GM21381 (cell line): ENCODE results near the gene FAM149A.
A peak's percentile ranks its signal among the peaks of the same experiment; 100 is the strongest.

ENCODE experiments used
- ATAC-seq: cut with Tn5 transposase; IDR thresholded peaks from one replicate; pipeline ENCODE4 v1.9.1; 2021; ENCODE audit warnings: mild to moderate bottlenecking, moderate library complexity; ENCODE audit not compliant: unreplicated experiment

The FAM149A gene

GRCh38 chr4:186104114-186104889 lies at the start of gene FAM149A:
TSS of gene FAM149A (plus strand) at chr4:186104704.
- ATAC-seq = peak; percentile 70

GRCh38 chr4:186058253-186058979 lies 46.1 kb upstream of the FAM149A start:
- ATAC-seq = peak; percentile 99

GRCh38 chr4:186058980-186059316 lies 45.6 kb upstream of the FAM149A start:
- no peak for ATAC-seq

GRCh38 chr4:186061921-186062320 lies 42.6 kb upstream of the FAM149A start:
- no peak for ATAC-seq

DNA sequence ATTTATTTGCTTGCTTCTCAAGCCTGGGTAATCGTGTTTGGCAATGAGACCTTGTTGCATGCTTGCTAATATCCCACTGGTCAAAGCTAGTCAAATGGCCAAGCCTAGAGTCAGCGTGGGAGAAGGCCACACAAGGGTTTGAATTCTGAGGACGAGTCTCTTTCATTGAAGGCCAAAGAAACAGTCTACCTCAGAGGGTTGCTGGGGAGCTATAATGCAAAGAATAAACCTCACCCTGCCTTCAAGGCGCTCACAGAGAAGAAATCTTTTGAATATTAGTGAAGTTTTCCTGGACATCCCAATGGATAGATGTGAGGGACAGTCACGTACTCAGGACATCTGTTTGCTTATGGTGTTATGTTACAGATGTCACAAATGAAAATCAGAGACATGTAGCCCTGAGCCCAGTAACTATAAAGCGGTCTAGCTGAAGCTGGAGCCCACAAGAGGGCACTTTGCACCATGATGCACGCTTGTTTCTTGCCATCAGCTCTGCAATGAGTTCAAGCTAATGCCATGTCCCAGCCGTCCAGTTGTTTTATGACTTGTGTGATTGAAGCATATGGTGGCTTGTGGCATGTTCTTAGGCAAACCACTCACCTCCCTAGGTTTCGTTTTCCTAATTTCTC lies 36.6 kb upstream of the FAM149A start:
- ATAC-seq = peak; percentile 68

- ATAC-seq = no peak
Measured at GRCh38 chr4:186068581-186069348, 35.7 kb upstream of the FAM149A start, which contains the start of gene TLR3. TSS of gene TLR3 (plus strand) at chr4:186069156. CDS start at chr4:186076620, 7,464 bp downstream.

GRCh38 chr4:186069729-186070128 lies 34.8 kb upstream of the FAM149A start:
- ATAC-seq = no peak

- ATAC-seq = no peak
Measured at GRCh38 chr4:186072516-186072915, 32.0 kb upstream of the FAM149A start.

DNA sequence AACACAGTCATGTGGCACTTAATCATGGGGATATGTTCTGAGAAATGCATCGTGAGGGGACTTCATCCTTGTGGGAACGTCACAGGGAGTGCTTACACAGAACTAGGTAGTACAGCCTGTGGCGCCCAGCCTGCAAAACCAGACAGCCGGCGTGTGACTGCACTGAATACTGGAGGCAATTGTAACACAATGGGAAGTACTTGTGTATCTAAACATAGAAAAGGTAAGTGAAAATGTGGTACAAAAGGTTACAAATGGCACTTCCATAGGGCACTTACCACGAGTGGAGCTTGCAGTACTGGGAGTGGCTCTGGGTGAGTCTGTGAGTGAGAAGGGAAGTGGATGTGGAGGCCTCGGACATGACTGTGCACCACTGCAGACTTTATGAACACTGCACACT lies 30.3 kb upstream of the FAM149A start:
- no peak for ATAC-seq

DNA sequence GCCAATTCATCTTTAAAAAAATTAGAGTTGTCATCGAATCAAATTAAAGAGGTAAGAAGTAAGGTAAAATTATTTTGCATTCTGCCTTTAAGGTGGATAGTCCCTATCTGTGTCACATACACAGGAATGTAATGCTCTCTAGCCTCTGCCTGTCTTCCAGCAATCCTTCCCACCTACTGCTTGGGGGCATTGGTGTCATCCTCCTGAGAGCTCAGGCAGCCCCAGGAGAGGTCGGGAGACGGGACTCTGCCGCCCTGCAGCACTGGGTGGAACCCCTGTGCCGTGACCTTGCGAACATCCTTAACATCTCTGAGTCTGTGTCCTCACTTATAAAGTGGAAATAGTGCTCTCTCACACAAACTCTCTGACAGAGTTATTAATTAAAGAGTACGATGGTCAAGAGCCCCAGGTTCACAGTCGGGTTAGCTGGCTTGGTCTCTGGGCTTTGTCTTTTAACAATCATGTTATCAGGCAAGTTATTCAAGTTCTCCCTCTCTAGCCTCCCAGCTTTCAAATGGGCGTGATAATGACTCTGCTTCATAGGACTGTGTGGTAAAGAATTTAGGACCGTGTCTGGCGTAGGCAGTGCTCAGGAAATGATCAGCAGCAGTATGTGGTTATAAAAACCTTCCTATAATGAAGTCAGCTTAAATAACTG lies 25.4 kb upstream of the FAM149A start:
- ATAC-seq = no peak

- ATAC-seq = no peak
Measured at GRCh38 chr4:186079694-186080093, 24.8 kb upstream of the FAM149A start.

DNA sequence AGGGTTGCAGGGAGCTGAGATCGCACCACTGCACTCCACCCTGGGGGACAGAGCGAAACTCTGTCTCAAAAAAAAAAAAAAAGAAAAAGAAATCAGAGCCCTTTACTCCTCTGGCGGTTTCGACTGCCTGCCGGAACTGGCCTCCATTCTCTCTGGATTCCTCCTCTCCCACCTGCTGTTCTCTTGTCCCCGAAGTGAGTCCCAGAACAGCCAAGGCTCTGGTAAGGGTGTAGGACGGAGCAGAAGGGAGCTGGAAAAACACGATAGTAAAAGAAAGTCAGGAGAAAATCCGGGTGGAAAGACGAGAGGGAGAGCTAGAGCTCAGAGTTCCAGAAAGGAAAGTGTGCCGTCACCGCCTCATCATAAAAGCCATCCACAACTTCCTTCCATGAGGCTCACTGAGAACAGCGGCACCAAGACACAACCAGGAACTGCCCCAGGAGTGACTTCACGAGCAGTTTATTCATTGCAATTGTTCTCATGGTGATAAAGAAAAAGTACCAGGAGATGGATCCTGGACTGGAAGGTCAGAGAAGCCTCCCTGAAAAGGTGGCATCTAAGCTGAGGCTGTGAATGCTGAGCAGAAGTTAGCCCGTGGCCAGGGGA lies 23.2 kb upstream of the FAM149A start:
- no peak for ATAC-seq

DNA sequence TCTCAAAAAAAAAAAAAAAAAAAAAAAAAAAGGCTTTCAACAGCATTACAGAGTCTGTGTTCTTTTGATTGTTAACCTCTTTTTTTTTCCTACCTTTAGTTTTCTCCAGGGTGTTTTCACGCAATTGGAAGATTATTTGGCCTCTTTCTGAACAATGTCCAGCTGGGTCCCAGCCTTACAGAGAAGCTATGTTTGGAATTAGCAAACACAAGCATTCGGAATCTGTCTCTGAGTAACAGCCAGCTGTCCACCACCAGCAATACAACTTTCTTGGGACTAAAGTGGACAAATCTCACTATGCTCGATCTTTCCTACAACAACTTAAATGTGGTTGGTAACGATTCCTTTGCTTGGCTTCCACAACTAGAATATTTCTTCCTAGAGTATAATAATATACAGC lies 22.3 kb upstream of the FAM149A start:
- ATAC-seq = no peak

- ATAC-seq = no peak
Measured at GRCh38 chr4:186088523-186088922, 16.0 kb upstream of the FAM149A start.

GRCh38 chr4:186092296-186092695 lies 12.2 kb upstream of the FAM149A start:
- no peak for ATAC-seq

- ATAC-seq = no peak
Measured at GRCh38 chr4:186095406-186095805, 9.1 kb upstream of the FAM149A start.

DNA sequence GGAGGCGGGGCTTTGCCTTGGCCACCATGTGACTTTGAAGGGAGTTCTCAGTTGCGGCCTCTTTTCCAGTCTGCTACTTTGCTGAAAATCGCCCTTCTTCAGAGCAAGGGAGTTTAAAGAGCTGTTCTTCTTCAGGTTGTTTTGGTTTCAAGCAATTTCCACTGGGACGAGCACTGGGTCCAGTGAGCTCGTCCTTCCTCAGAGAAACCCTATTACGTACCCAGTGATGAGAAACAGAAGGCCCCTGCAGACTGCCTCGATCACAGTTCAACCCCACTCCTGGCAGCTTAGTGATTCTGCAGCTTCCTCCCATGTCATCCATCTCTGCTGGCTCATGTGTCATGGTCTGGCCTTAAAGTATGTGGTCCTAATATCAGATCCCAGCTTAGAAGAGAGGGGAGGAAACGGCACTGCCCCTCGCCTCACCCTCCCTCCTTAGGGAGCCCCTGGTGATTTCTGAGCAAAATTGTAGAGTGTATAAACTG lies 7.8 kb upstream of the FAM149A start:
- ATAC-seq = no peak

- no peak for ATAC-seq
Measured at GRCh38 chr4:186097386-186097785, 7.1 kb upstream of the FAM149A start.

GRCh38 chr4:186102931-186103330 lies 1.6 kb upstream of the FAM149A start:
- no peak for ATAC-seq
